Heart right ventricle (tissue), 16 donors: ENCODE results near the gene MYH2. TPM values are rescaled to one million over a fixed set of nuclear protein-coding genes. Genes with fewer than 3 reads are reported as not detected.

Experiments
- ATAC-seq, 8 donors: fragments of 200-7000 bp; cut with Tn5 transposase; one replicate each; pipeline ENCODE4 v1.9.1; 2020; ENCODE audit warnings: mild to moderate bottlenecking in 8 of 8, moderate library complexity in 8 of 8, moderate number of reproducible peaks in 1 of 8
- DNase-seq, 2 donors: peaks; one replicate each; pipeline ENCODE4 v3.0.0-alpha.2; 2020
- H3K27ac ChIP-seq, 10 donors: fragments of 200-600 bp; sonication (generic) in 2 of 10; one replicate each; pipeline versions ENCODE4 v1.5.0 to v1.8.0; 2020 to 2022; ENCODE audit warnings: mild to moderate bottlenecking in 3 of 10
- H3K27me3 ChIP-seq, 7 donors: fragments of 200-600 bp; one replicate each; pipeline ENCODE4 v1.8.0; 2021 to 2022; ENCODE audit warnings: mild to moderate bottlenecking in 2 of 7
- H3K36me3 ChIP-seq, 9 donors: fragments of 200-600 bp; sonication (generic) in 1 of 9; one replicate each; pipeline versions ENCODE4 v1.5.0 to v1.8.0; 2020 to 2022; ENCODE audit warnings: mild to moderate bottlenecking in 2 of 9
- H3K4me1 ChIP-seq, 9 donors: fragments of 200-600 bp; sonication (generic) in 1 of 9; one replicate each; pipeline versions ENCODE4 v1.5.0 to v1.8.0; 2020 to 2022; ENCODE audit warnings: mild to moderate bottlenecking in 4 of 9
- H3K4me3 ChIP-seq, 10 donors: fragments of 200-600 bp; sonication (generic) in 2 of 10; one replicate each; pipeline versions ENCODE4 v1.5.0 to v1.8.0; 2020 to 2022; ENCODE audit warnings: mild to moderate bottlenecking in 7 of 10, moderate library complexity in 2 of 10
- H3K9me3 ChIP-seq, 11 donors: fragments of 200-600 bp in 10 of 11; sonication (generic) in 2 of 11; one replicate each; pipeline versions ENCODE4 v1.5.0 to v1.8.0; 2013 to 2022; ENCODE audit warnings: mild to moderate bottlenecking in 2 of 11, control low read depth in 1 of 11, moderate library complexity in 1 of 11
- WGBS, 2 donors: extraction: QIAGEN DNeasy Blood & Tissue Kit; methylation state at CpG; one replicate each; pipeline ENCODE4 v1.1.7; 2013; ENCODE audit warnings: inconsistent platforms in 1 of 2; 5-methylcytosine and 5-hydroxymethylcytosine counted together
- intact Hi-C, 10 donors: fragments of 100-400 bp; cut with DNase I; formaldehyde crosslinking; loops; one replicate each; pipeline versions ENCODE4 v1.11.1 to v1.14.2; 2022
- polyA plus RNA-seq, 2 donors: library from polyadenylated mRNA; stranded (reverse); fragments of 200-250 nt; gene quantifications; one replicate each; pipeline ENCODE4 v1.2.3, GENCODE V29; 2013
- total RNA-seq, 10 donors: library from RNA; stranded (reverse); fragmentation: NEBNext Ultra II Directional in 3 of 10; extraction: Animal tissue kit (Norgen Biotek cat#: 25700) in 3 of 10; gene quantifications; one replicate each; pipeline versions ENCODE4 v1.2.1 to v1.2.4, GENCODE V29; 2021 to 2023
- TF ChIP-seq, protein P1 (sequence below), 9 donors: fragments of 200-600 bp; sonication (generic) in 2 of 9; IDR thresholded peaks; one replicate each; pipeline versions ENCODE4 v1.5.0 to v1.8.0; 2021 to 2022; ENCODE audit warnings: antibody characterized with exemption in 9 of 9, mild to moderate bottlenecking in 5 of 9, moderate library complexity in 1 of 9
- donor health status: Arrhythmogenic right ventricular cardiomyopathy.
- donor health status: ischemic (EF 13 %, LVEDD 7.1; RV severe dilation, severe dysfunction).
- donor health status: healthy with polysubstance abuse.
- donor health status: DM: no; HTN: yes; CAD: no.
- donor health status: DM: no; HTN: no; CAD: no.
- donor health status: ischemic (EF 25% LVEDD 6.9; RV normal size, moderate dysfunction).
- donor health status: ischemic (EF 25% LVEDD 5.7; RV mildly dilated, moderate dysfunction).
- donor health status: healthy.
- donor health status: DM: yes; HTN: yes; CAD: no.
- donor health status: Ischemic cardiomyopathy.
- donor health status: ischemic (EF 35%, LVEDD 5.7; RV mildly dilated, moderate dysfunction).
- donor health status: nonischemic (EF 11% LVEDD 7.7; RV severe dilation, severe dysfunction).
- donor health status: DM: yes; HTN: yes; CAD: no.
- donor health status: PGD.
- donor health status: ischemic (EF 29% LVEDD 5.4; RV normal size, mild dysfunction).
- donor health status: nonischemic (EF 23%, LVEDD 6.1; RV moderate dilation, normal function).

MYH2 gene
- total and polyA plus RNA-seq, 12 donors, result 0.03 to 0.18 (median 0.05) TPM; not detected in 7

DNA sequence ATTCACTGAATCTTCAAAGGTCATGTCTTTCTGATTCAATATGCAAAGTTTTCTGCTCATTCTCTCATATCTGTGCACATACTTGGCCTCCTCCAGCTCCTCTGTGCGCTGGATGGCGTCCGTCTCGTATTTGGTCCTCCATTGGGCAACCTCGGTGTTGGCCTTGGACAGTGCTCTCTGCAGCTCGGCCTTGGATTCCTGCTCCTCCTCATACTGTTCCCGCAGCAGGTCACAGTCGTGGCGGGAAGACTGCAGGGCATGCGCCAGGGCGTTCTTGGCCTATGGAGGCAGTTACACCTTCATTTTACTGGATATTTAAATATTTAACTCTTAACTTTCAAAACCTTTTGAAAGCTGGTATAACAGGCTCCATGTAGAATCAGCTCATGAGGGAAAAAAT, 22.9 kb downstream of the MYH2 start:
- Histone ChIP-seq H3K4me3 (no peak overlapping the region), H3K27me3 (no peaks in the 10 kb centered on the region), H3K9me3 (peaks cover 0 to 17% (median 0%) of the 10 kb centered on the region in 11 donors), H3K36me3 (no peaks in the 10 kb centered on the region), H3K27ac (no peak overlapping the region), H3K4me1 (no peaks in the 10 kb centered on the region)
- TF ChIP-seq, protein P1, sequence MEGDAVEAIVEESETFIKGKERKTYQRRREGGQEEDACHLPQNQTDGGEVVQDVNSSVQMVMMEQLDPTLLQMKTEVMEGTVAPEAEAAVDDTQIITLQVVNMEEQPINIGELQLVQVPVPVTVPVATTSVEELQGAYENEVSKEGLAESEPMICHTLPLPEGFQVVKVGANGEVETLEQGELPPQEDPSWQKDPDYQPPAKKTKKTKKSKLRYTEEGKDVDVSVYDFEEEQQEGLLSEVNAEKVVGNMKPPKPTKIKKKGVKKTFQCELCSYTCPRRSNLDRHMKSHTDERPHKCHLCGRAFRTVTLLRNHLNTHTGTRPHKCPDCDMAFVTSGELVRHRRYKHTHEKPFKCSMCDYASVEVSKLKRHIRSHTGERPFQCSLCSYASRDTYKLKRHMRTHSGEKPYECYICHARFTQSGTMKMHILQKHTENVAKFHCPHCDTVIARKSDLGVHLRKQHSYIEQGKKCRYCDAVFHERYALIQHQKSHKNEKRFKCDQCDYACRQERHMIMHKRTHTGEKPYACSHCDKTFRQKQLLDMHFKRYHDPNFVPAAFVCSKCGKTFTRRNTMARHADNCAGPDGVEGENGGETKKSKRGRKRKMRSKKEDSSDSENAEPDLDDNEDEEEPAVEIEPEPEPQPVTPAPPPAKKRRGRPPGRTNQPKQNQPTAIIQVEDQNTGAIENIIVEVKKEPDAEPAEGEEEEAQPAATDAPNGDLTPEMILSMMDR (IDR thresholded peaks at IDR 0.05), result no peak
- WGBS, 2 donors, result 90 to 93% methylated on average over 11 of the region's 11 CpGs
- intact Hi-C loops, result no loop called here
- ATAC-seq (no peak), DNase-seq (no peak)

DNA sequence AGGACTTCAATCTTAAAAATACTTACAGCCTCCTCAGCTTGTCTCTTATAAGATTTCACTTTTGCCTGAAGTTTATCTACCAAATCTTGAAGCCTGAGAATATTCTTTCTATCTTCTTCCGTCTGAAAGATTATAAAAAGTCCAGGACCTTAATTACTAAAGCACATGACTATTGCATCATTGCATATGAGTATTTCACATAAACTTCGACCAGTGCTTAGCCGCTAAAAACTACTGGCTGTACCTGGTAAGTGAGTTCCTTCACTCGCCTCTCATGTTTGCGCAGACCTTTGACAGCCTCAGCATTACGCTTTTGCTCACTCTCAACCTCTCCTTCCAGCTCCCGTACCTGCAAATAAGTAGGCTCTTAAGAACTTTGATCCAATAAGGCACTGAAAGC, 26.4 kb downstream of the MYH2 start:
- no peaks in the 10 kb centered on the region for H3K4me1 ChIP-seq
- no peak overlapping the region for H3K27ac ChIP-seq
- intact Hi-C loops, result no loop called here
- ATAC-seq (no peak), DNase-seq (no peak)
- TF ChIP-seq, protein P1 (IDR thresholded peaks at IDR 0.05), result no peak
- peaks cover 0 to 3% (median 0%) of the 10 kb centered on the region in 7 donors for H3K27me3 ChIP-seq
- no peaks in the 10 kb centered on the region for H3K36me3 ChIP-seq
- H3K4me3 ChIP-seq, result no peak overlapping the region
- H3K9me3 ChIP-seq, result peaks cover 0 to 17% (median 0%) of the 10 kb centered on the region in 11 donors
- 87 to 93% methylated on average over 7 of the region's 7 CpGs for WGBS, 2 donors

DNA sequence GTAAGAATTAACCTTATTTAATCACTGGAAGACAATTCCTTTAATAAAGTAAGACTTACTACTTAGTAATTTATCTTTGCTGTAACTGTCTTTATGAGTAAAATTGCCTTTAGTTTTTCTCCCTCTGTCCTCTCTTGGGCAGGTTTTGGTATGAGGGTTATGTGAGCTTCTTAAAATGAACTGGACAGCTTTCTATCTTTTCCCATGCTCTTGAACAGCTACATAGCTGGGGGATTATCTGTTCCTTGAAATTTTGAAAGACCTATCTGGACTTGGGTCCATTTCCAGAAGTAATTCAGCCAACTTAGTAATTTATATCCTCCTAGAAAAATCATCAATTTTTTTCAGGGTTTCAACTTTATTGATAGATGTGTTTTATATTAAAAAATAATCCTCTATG, 27.5 kb downstream of the MYH2 start:
- no peaks in the 10 kb centered on the region for H3K4me1 ChIP-seq
- H3K4me3 ChIP-seq, result no peak overlapping the region
- no peaks in the 10 kb centered on the region for H3K36me3 ChIP-seq
- no peak for ATAC-seq
- intact Hi-C loops, result no loop called here
- DNase-seq, result no peak
- TF ChIP-seq, protein P1 (IDR thresholded peaks at IDR 0.05), result no peak
- peaks cover 0 to 3% (median 0%) of the 10 kb centered on the region in 7 donors for H3K27me3 ChIP-seq
- peaks cover 0 to 17% (median 0%) of the 10 kb centered on the region in 11 donors for H3K9me3 ChIP-seq
- H3K27ac ChIP-seq, result no peak overlapping the region

DNA sequence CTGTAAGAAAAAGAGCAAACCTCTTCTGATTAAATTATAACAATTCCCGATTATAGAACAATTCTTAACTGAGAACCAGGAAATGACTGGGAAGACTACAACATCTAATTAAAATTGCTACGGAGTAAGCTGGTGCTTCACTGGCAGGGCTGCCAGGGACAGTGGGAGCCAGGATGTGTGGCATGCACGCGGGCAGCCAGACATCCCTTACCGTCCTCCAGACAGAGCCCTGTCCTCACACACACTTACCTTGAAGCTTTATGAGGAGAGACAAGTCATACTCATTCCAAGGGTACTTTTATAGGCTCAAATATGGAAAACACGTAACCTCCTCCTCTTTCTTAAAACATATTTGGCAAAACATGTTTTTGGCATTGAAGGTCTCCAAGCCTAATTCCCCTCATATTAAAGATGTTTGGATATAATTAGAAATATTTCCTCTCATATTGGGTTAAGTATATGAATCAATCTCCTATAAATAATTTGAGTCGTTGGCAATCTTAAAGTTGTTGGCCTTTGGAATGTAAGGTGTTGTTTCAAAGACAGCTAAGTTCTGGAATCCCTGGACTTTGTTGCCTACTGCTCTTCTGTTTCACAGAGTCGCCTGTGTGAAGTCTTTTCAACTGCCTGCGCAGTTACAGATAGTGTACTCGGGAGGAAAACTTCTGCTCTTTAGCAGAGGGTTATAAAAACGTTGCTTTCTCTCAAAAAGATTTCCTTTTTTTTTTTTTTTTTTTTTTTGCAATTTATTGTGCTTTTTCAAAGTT, 31.0 kb downstream of the MYH2 start, which contains the start of gene MYH1:
Gene MYH1, minus strand, starts transcription at position 272 of the 767 bp plus-strand sequence. CDS start 1,900 bp downstream, outside the sequence.
- Histone ChIP-seq H3K4me3 (no peak within 1 kb of the TSS), H3K4me1 (peaks cover 0 to 1% (median 0%) of the 10 kb centered on the region in 9 donors), H3K36me3 (no peaks in the 10 kb centered on the region), H3K27me3 (peaks cover 0 to 3% (median 0%) of the 10 kb centered on the region in 7 donors), H3K9me3 (peaks cover 0 to 17% (median 0%) of the 10 kb centered on the region in 11 donors), H3K27ac (no peak within 1 kb of the TSS)
- WGBS, 2 donors, result 72 to 73% methylated on average over 11 of the region's 11 CpGs
- no peak for DNase-seq
- TF ChIP-seq, protein P1 (IDR thresholded peaks at IDR 0.05), result no peak
- intact Hi-C loops, result no loop called here
- ATAC-seq, result no peak
